ENCODE results near the gene CDK12.
"Not testable (repeated sequence)": the region's sequence is repeated elsewhere in the genome, so short reads cannot be mapped to it uniquely, and the experiment has no call there.

Gene CDK12

GRCh38 chr17:39513309-39513708, 52.0 kb downstream of the CDK12 start:
- Histone ChIP-seq H3K4me3 (ENCODE audit: low read length) (no peak overlapping the region), H3K27me3 (ENCODE audit: control insufficient read depth, insufficient read depth, low read length) (no peaks in the 10 kb centered on the region), H3K36me3 (ENCODE audit: control insufficient read depth, insufficient read depth, low read length) (peaks cover 23% of the 10 kb centered on the region), H3K27ac (ENCODE audit: low read depth, low read length) (no peak overlapping the region), H3K4me1 (ENCODE audit: control insufficient read depth, insufficient read depth, low read length) (no peaks in the 10 kb centered on the region), H3K9ac (ENCODE audit: low read length) (no peak overlapping the region)

GRCh38 chr17:39513915-39514314, 52.6 kb downstream of the CDK12 start:
- no peak overlapping the region for H3K4me3 ChIP-seq (ENCODE audit: low read length)
- H3K27me3 ChIP-seq (ENCODE audit: control insufficient read depth, insufficient read depth, low read length) = no peaks in the 10 kb centered on the region
- H3K9ac ChIP-seq (ENCODE audit: low read length) = no peak overlapping the region
- no peak overlapping the region for H3K27ac ChIP-seq (ENCODE audit: low read depth, low read length)
- H3K4me1 ChIP-seq (ENCODE audit: control insufficient read depth, insufficient read depth, low read length) = no peaks in the 10 kb centered on the region
- peaks cover 26% of the 10 kb centered on the region for H3K36me3 ChIP-seq (ENCODE audit: control insufficient read depth, insufficient read depth, low read length)

GRCh38 chr17:39517224-39517623, 55.9 kb downstream of the CDK12 start:
- Histone ChIP-seq H3K36me3 (ENCODE audit: control insufficient read depth, insufficient read depth, low read length) (peaks cover 28% of the 10 kb centered on the region), H3K9ac (ENCODE audit: low read length) (no peak overlapping the region), H3K4me1 (ENCODE audit: control insufficient read depth, insufficient read depth, low read length) (no peaks in the 10 kb centered on the region), H3K27ac (ENCODE audit: low read depth, low read length) (no peak overlapping the region), H3K27me3 (ENCODE audit: control insufficient read depth, insufficient read depth, low read length) (no peaks in the 10 kb centered on the region), H3K4me3 (ENCODE audit: low read length) (no peak overlapping the region)

- H3K4me1 ChIP-seq (ENCODE audit: control insufficient read depth, insufficient read depth, low read length) = no peaks in the 10 kb centered on the region
- H3K4me3 ChIP-seq (ENCODE audit: low read length) = no peak overlapping the region
- H3K36me3 ChIP-seq (ENCODE audit: control insufficient read depth, insufficient read depth, low read length) = peaks cover 25% of the 10 kb centered on the region
- H3K27me3 ChIP-seq (ENCODE audit: control insufficient read depth, insufficient read depth, low read length) = no peaks in the 10 kb centered on the region
- no peak overlapping the region for H3K9ac ChIP-seq (ENCODE audit: low read length)
- H3K27ac ChIP-seq (ENCODE audit: low read depth, low read length) = no peak overlapping the region
These were observed 64.7 kb downstream of the CDK12 start for GRCh38 chr17:39525801-39526506.

- Histone ChIP-seq H3K9ac (ENCODE audit: low read length) (no peak overlapping the region), H3K27me3 (ENCODE audit: control insufficient read depth, insufficient read depth, low read length) (no peaks in the 10 kb centered on the region), H3K4me1 (ENCODE audit: control insufficient read depth, insufficient read depth, low read length) (no peaks in the 10 kb centered on the region), H3K36me3 (ENCODE audit: control insufficient read depth, insufficient read depth, low read length) (peaks cover 27% of the 10 kb centered on the region), H3K27ac (ENCODE audit: low read depth, low read length) (no peak overlapping the region), H3K4me3 (ENCODE audit: low read length) (no peak overlapping the region)
These were observed 66.0 kb downstream of the CDK12 start for GRCh38 chr17:39527220-39527813.

GRCh38 chr17:39529455-39529854, 68.2 kb downstream of the CDK12 start:
- H3K36me3 ChIP-seq (ENCODE audit: control insufficient read depth, insufficient read depth, low read length) = peaks cover 25% of the 10 kb centered on the region
- H3K4me1 ChIP-seq (ENCODE audit: control insufficient read depth, insufficient read depth, low read length) = no peaks in the 10 kb centered on the region
- no peak overlapping the region for H3K9ac ChIP-seq (ENCODE audit: low read length)
- H3K4me3 ChIP-seq (ENCODE audit: low read length) = no peak overlapping the region
- H3K27ac ChIP-seq (ENCODE audit: low read depth, low read length) = no peak overlapping the region
- H3K27me3 ChIP-seq (ENCODE audit: control insufficient read depth, insufficient read depth, low read length) = no peaks in the 10 kb centered on the region

GRCh38 chr17:39530513-39530912, 69.2 kb downstream of the CDK12 start:
- Histone ChIP-seq H3K9ac (ENCODE audit: low read length) (no peak overlapping the region), H3K4me3 (ENCODE audit: low read length) (no peak overlapping the region), H3K27ac (ENCODE audit: low read depth, low read length) (no peak overlapping the region), H3K27me3 (ENCODE audit: control insufficient read depth, insufficient read depth, low read length) (no peaks in the 10 kb centered on the region), H3K36me3 (ENCODE audit: control insufficient read depth, insufficient read depth, low read length) (peaks cover 16% of the 10 kb centered on the region), H3K4me1 (ENCODE audit: control insufficient read depth, insufficient read depth, low read length) (no peaks in the 10 kb centered on the region)

GRCh38 chr17:39531252-39531651, 70.0 kb downstream of the CDK12 start:
- no peak overlapping the region for H3K9ac ChIP-seq (ENCODE audit: low read length)
- H3K27ac ChIP-seq (ENCODE audit: low read depth, low read length) = no peak overlapping the region
- H3K36me3 ChIP-seq (ENCODE audit: control insufficient read depth, insufficient read depth, low read length) = peaks cover 8% of the 10 kb centered on the region
- H3K4me3 ChIP-seq (ENCODE audit: low read length) = no peak overlapping the region
- H3K27me3 ChIP-seq (ENCODE audit: control insufficient read depth, insufficient read depth, low read length) = no peaks in the 10 kb centered on the region
- no peaks in the 10 kb centered on the region for H3K4me1 ChIP-seq (ENCODE audit: control insufficient read depth, insufficient read depth, low read length)

GRCh38 chr17:39533891-39534290, 72.6 kb downstream of the CDK12 start:
- Histone ChIP-seq H3K4me3 (ENCODE audit: low read length) (no peak overlapping the region), H3K4me1 (ENCODE audit: control insufficient read depth, insufficient read depth, low read length) (no peaks in the 10 kb centered on the region), H3K36me3 (ENCODE audit: control insufficient read depth, insufficient read depth, low read length) (peaks cover 5% of the 10 kb centered on the region), H3K9ac (ENCODE audit: low read length) (no peak overlapping the region), H3K27me3 (ENCODE audit: control insufficient read depth, insufficient read depth, low read length) (no peaks in the 10 kb centered on the region), H3K27ac (ENCODE audit: low read depth, low read length) (no peak overlapping the region)

GRCh38 chr17:39534768-39535405, 73.6 kb downstream of the CDK12 start:
- Histone ChIP-seq H3K9ac (ENCODE audit: low read length) (no peak overlapping the region), H3K27ac (ENCODE audit: low read depth, low read length) (no peak overlapping the region), H3K4me3 (ENCODE audit: low read length) (no peak overlapping the region), H3K4me1 (ENCODE audit: control insufficient read depth, insufficient read depth, low read length) (no peaks in the 10 kb centered on the region), H3K36me3 (ENCODE audit: control insufficient read depth, insufficient read depth, low read length) (peaks cover 5% of the 10 kb centered on the region), H3K27me3 (ENCODE audit: control insufficient read depth, insufficient read depth, low read length) (no peaks in the 10 kb centered on the region)

GRCh38 chr17:39536468-39536867, 75.2 kb downstream of the CDK12 start:
- Histone ChIP-seq H3K4me1 (ENCODE audit: control insufficient read depth, insufficient read depth, low read length) (no peaks in the 10 kb centered on the region), H3K4me3 (ENCODE audit: low read length) (no peak overlapping the region), H3K9ac (ENCODE audit: low read length) (no peak overlapping the region), H3K36me3 (ENCODE audit: control insufficient read depth, insufficient read depth, low read length) (no peaks in the 10 kb centered on the region), H3K27me3 (ENCODE audit: control insufficient read depth, insufficient read depth, low read length) (no peaks in the 10 kb centered on the region), H3K27ac (ENCODE audit: low read depth, low read length) (no peak overlapping the region)

- H3K9ac ChIP-seq (ENCODE audit: low read length); H3K4me3 ChIP-seq (ENCODE audit: low read length): not testable (repeated sequence)
These were observed 76.1 kb downstream of the CDK12 start for GRCh38 chr17:39537364-39537763.

GRCh38 chr17:39538866-39539265, 77.6 kb downstream of the CDK12 start:
- no peaks in the 10 kb centered on the region for H3K27me3 ChIP-seq (ENCODE audit: control insufficient read depth, insufficient read depth, low read length)
- no peaks in the 10 kb centered on the region for H3K36me3 ChIP-seq (ENCODE audit: control insufficient read depth, insufficient read depth, low read length)
- H3K4me1 ChIP-seq (ENCODE audit: control insufficient read depth, insufficient read depth, low read length) = no peaks in the 10 kb centered on the region
- H3K27ac ChIP-seq (ENCODE audit: low read depth, low read length) = no peak overlapping the region
- H3K4me3 ChIP-seq (ENCODE audit: low read length) = no peak overlapping the region
- H3K9ac ChIP-seq (ENCODE audit: low read length) = no peak overlapping the region

More at GRCh38 chr17:39537364-39537763, 76.1 kb downstream of the CDK12 start:
- not testable (repeated sequence) for H3K4me1 ChIP-seq (ENCODE audit: control insufficient read depth, insufficient read depth, low read length); H3K27ac ChIP-seq (ENCODE audit: low read depth, low read length); H3K36me3 ChIP-seq (ENCODE audit: control insufficient read depth, insufficient read depth, low read length); H3K27me3 ChIP-seq (ENCODE audit: control insufficient read depth, insufficient read depth, low read length)

Measured in rectal smooth muscle tissue (tissue), 1 donor.